ENCODE data around the gene FAM181A. TPM values are rescaled to one million over a fixed set of nuclear protein-coding genes. Genes with fewer than 3 reads are reported as not detected.

FAM181A gene
- total RNA-seq, 4 donors from 2014 or later, result not detected

Small RNA genes within 50 kb of the gene (small RNA-seq; reads per million reads assigned to genes)
- gene MIR4506, result 0 to 0.74 (median 0.14) reads per million in 4 donors

Other genes with a start within 250 kb of the FAM181A start
- gene PRIMA1, start 138.9 kb upstream of the FAM181A start, total RNA-seq, result 10 to 100 TPM; 14.0 to 28.8 (median 16.4) TPM
- 100 to 1,000 TPM; 118 to 208 (median 120) TPM for gene ASB2, start 49.2 kb downstream of the FAM181A start, total RNA-seq
- not detected for gene CCDC197, start 70.0 kb downstream of the FAM181A start, total RNA-seq
- under 1 TPM; 0.16 to 0.84 (median 0.65) TPM for gene OTUB2, start 99.0 kb downstream of the FAM181A start, total RNA-seq
- gene DDX24, start 153.9 kb downstream of the FAM181A start, total RNA-seq, result 100 to 1,000 TPM; 182 to 252 (median 201) TPM
- 1 to 10 TPM; 3.4 to 9.3 (median 7.4) TPM for gene IFI27L1, start 154.0 kb downstream of the FAM181A start, total RNA-seq
- 100 to 1,000 TPM in 3 of 4 donors, 10 to 100 TPM in 1; 61.2 to 247 (median 175) TPM for gene IFI27, start 183.4 kb downstream of the FAM181A start, total RNA-seq
- gene IFI27L2, start 202.3 kb downstream of the FAM181A start, total RNA-seq, result 10 to 100 TPM; 25.7 to 67.2 (median 52.2) TPM
- 1 to 10 TPM in 2 of 4 donors, under 1 TPM in 2; 0.12 to 6.5 (median 1.4) TPM for gene PPP4R4, start 247.0 kb downstream of the FAM181A start, total RNA-seq